Right lobe of liver (tissue), 6 donors: Measurements from ENCODE around the gene TRANK1. TPM values are rescaled to one million over a fixed set of nuclear protein-coding genes. Genes with fewer than 3 reads are reported as not detected.
"Not testable (repeated sequence)": the region's sequence is repeated elsewhere in the genome, so short reads cannot be mapped to it uniquely, and the experiment has no call there.

Source experiments
- ATAC-seq, 4 donors: fragments of 200-7000 bp; cut with Tn5 transposase; one replicate each; pipeline ENCODE4 v1.9.1; 2020; ENCODE audit warnings: mild to moderate bottlenecking in 4 of 4, moderate library complexity in 4 of 4
- DNase-seq, 3 donors: peaks; one replicate each; pipeline ENCODE4 v3.0.0-alpha.2; 2020
- H3K27ac ChIP-seq, 3 donors: fragments of 200-600 bp; one replicate each; pipeline ENCODE4 v1.8.0; 2022
- H3K27me3 ChIP-seq, 2 donors: fragments of 200-600 bp; one replicate each; pipeline ENCODE4 v1.8.0; 2022
- H3K36me3 ChIP-seq, 4 donors: fragments of 200-600 bp; sonication (generic) in 1 of 4; one replicate each; pipeline versions ENCODE4 v1.5.1 to v1.8.0; 2017 to 2022; ENCODE audit warnings: control low read depth in 1 of 4
- H3K4me1 ChIP-seq, 4 donors: fragments of 200-600 bp; sonication (generic) in 1 of 4; one replicate each; pipeline versions ENCODE4 v1.5.1 to v1.8.0; 2017 to 2022; ENCODE audit warnings: control low read depth in 1 of 4
- H3K4me3 ChIP-seq, 3 donors: fragments of 200-600 bp; one replicate each; pipeline ENCODE4 v1.8.0; 2022
- H3K9me3 ChIP-seq, 4 donors: fragments of 200-600 bp; sonication (generic) in 1 of 4; one replicate each; pipeline versions ENCODE4 v1.5.1 to v1.8.0; 2017 to 2022; ENCODE audit warnings: control low read depth in 1 of 4
- CTCF ChIP-seq, 4 donors: fragments of 200-600 bp in 3 of 4; fragments of 450-650 bp in 1 of 4; IDR thresholded peaks; one replicate each; pipeline versions ENCODE4 v1.5.1 to v1.8.0; 2016 to 2022; ENCODE audit warnings: antibody characterized with exemption in 4 of 4, mild to moderate bottlenecking in 2 of 4
- POLR2A ChIP-seq: fragments of 450-650 bp; IDR thresholded peaks from one replicate; pipeline ENCODE4 v1.6.1; 2017; ENCODE audit warnings: antibody characterized with exemption, mild to moderate bottlenecking
- WGBS: methylation state at CpG from one replicate; pipeline ENCODE4 v1.1.6; 2018; ENCODE audit warnings: low coverage, low lambda C conversion rate; ENCODE audit not compliant: insufficient coverage; ENCODE audit errors: missing lambda C conversion rate; 5-methylcytosine and 5-hydroxymethylcytosine counted together
- intact Hi-C, 2 donors: fragments of 100-400 bp; cut with DNase I; formaldehyde crosslinking; loops; one replicate each; pipeline versions ENCODE4 v1.11.2 to v1.14.1; 2022
- total RNA-seq, 6 experiments: library from RNA; depleted of rRNA in 2 of 6; stranded (reverse); fragments of >200 nt in 2 of 6; fragmentation: NEBNext Ultra II Directional in 3 of 6; extraction: Animal tissue kit (Norgen Biotek cat#: 25700) in 3 of 6; gene quantifications; one replicate each; pipeline versions ENCODE4 v1.1.0 to v1.2.4, GENCODE V29; 2016 to 2023
- donor health status: DM: no; HTN: yes; CAD: no.
- donor health status: DM: no; HTN: no; CAD: no.
- donor health status: DM: no; HTN: no; CAD: no.
- donor health status: DM: no; HTN: yes; CAD: no.
- donor health status: DM: no; HTN: yes; CAD: no.

The TRANK1 gene
- total RNA-seq, 6 experiments from 2014 or later: 8.8 to 33.9 (median 19.6) TPM

- Histone ChIP-seq H3K4me3 (no peak overlapping the region), H3K4me1 (peaks cover 0 to 11% (median 3%) of the 10 kb centered on the region in 4 donors), H3K27ac (peak overlapping the region in 1 of 3 donors; percentile 79), H3K9me3 (no peaks in the 10 kb centered on the region), H3K27me3 (no peaks in the 10 kb centered on the region), H3K36me3 (no peaks in the 10 kb centered on the region)
- 80% methylated on average over 1 of the region's 1 CpG for WGBS
- DNase-seq (no peak), ATAC-seq (no peak)
- TF ChIP-seq POLR2A: no peak
- TF ChIP-seq CTCF (IDR thresholded peaks at IDR 0.05): no peak
- intact Hi-C loops: no loop called here
Observed at GRCh38 chr3:36957063-36957462, 12.2 kb upstream of the TRANK1 start.

GRCh38 chr3:36956155-36956554 is 11.3 kb upstream of the TRANK1 start:
- DNase-seq: no peak
- intact Hi-C loops: no loop called here
- no peak overlapping the region for H3K27ac ChIP-seq
- WGBS: 90% methylated on average over 3 of the region's 3 CpGs
- no peak for ATAC-seq
- peaks cover 0 to 11% (median 3%) of the 10 kb centered on the region in 4 donors for H3K4me1 ChIP-seq
- TF ChIP-seq CTCF (IDR thresholded peaks at IDR 0.05) (no peak), POLR2A (no peak)
- no peak overlapping the region for H3K4me3 ChIP-seq
- H3K9me3 ChIP-seq: no peaks in the 10 kb centered on the region
- H3K27me3 ChIP-seq: no peaks in the 10 kb centered on the region
- H3K36me3 ChIP-seq: no peaks in the 10 kb centered on the region

- DNase-seq: no peak
- peaks cover 0 to 11% (median 3%) of the 10 kb centered on the region in 4 donors for H3K4me1 ChIP-seq
- H3K27ac ChIP-seq: no peak overlapping the region
- H3K4me3 ChIP-seq: no peak overlapping the region
- TF ChIP-seq CTCF (IDR thresholded peaks at IDR 0.05) (no peak), POLR2A (no peak)
- no peaks in the 10 kb centered on the region for H3K27me3 ChIP-seq
- ATAC-seq: peak in 1 of 4 donors; percentile 39
- intact Hi-C loops: no loop called here
- no peaks in the 10 kb centered on the region for H3K9me3 ChIP-seq
- no peaks in the 10 kb centered on the region for H3K36me3 ChIP-seq
Observed at GRCh38 chr3:36954452-36955134, 9.7 kb upstream of the TRANK1 start.

- H3K9me3 ChIP-seq, intact Hi-C loops: not testable (repeated sequence)
Observed at GRCh38 chr3:36947814-36948213, 3.0 kb upstream of the TRANK1 start.

GRCh38 chr3:36945333-36945980 is 603 bp upstream of the TRANK1 start:
- Histone ChIP-seq H3K4me3 (peak overlapping the region; percentile 76 to 88 (median 87)), H3K9me3 (no peaks in the 10 kb centered on the region), H3K36me3 (no peaks in the 10 kb centered on the region), H3K4me1 (peaks cover 0 to 22% (median 4%) of the 10 kb centered on the region in 4 donors), H3K27me3 (no peaks in the 10 kb centered on the region), H3K27ac (no peak overlapping the region)
- intact Hi-C loops: no loop called here
- WGBS: 86% methylated on average over 9 of the region's 28 CpGs
- DNase-seq (peak in 2 of 3 donors; percentile 25 to 35), ATAC-seq (no peak)
- no peak for TF ChIP-seq CTCF (IDR thresholded peaks at IDR 0.05)
- no peak for TF ChIP-seq POLR2A

More at GRCh38 chr3:36947814-36948213, 3.0 kb upstream of the TRANK1 start:
- H3K27me3 ChIP-seq, ATAC-seq, H3K4me3 ChIP-seq, H3K27ac ChIP-seq, H3K4me1 ChIP-seq, H3K36me3 ChIP-seq, DNase-seq: not testable (repeated sequence)
- WGBS: 92% methylated on average over 5 of the region's 5 CpGs
